ENCODE data around the gene FAM170B. TPM values are rescaled to one million over a fixed set of nuclear protein-coding genes. Genes with fewer than 3 reads are reported as not detected.

The FAM170B gene
- total RNA-seq, 4 donors from 2014 or later: not detected

GRCh38 chr10:49151481-49151880 lies 17.7 kb upstream of the FAM170B start:
- DNase-seq (ENCODE audit: extremely low spot score): no peak
- H3K4me1 ChIP-seq: no peaks in the 10 kb centered on the region
- 78% methylated on average over 1 of the region's 1 CpG for WGBS
- H3K36me3 ChIP-seq: peaks cover 0 to under 1% (median 0%) of the 10 kb centered on the region in 4 donors
- no peak overlapping the region for H3K4me3 ChIP-seq
- intact Hi-C loops (cut with DNase I): no loop called here
- H3K9me3 ChIP-seq: peaks cover 0 to 17% (median 7%) of the 10 kb centered on the region in 4 donors
- peaks cover 0 to 16% (median 0%) of the 10 kb centered on the region in 4 donors for H3K27me3 ChIP-seq
- no peak overlapping the region for H3K27ac ChIP-seq (replicated peaks in 1 of 4)
- no peak for TF ChIP-seq POLR2AphosphoS5 (IDR thresholded peaks at IDR 0.05)
- no peak for TF ChIP-seq POLR2A (IDR thresholded peaks at IDR 0.05; ENCODE audit: low read depth)
- TF ChIP-seq EP300 (IDR thresholded peaks at IDR 0.05): no peak
- no peak for TF ChIP-seq CTCF (IDR thresholded peaks at IDR 0.05)

DNA sequence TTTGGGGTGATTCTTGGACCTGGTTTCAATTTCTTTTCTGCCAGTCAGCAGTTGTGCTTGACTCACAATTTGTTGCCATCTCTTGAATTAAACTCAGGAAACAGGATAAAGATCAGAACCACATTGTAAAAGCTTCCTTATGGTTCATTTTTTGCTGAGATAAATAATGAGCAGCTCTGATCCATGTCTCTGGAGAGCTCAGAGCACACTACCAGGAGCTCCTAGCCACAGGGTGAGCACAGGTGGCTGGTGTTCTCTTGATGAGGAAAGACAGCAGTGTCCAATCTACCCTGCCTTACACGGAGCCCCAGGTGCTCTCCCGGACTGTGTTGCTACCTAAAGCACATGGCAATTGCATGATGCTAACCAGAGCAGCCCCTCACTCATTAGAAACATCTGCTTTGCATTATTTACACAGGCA lies 17.2 kb upstream of the FAM170B start:
- no peak for TF ChIP-seq CTCF (IDR thresholded peaks at IDR 0.05)
- intact Hi-C loops (cut with DNase I): no loop called here
- no peak overlapping the region for H3K27ac ChIP-seq (replicated peaks in 1 of 4)
- WGBS: 44% methylated on average over 2 of the region's 2 CpGs
- no peak for DNase-seq (ENCODE audit: extremely low spot score)
- no peaks in the 10 kb centered on the region for H3K36me3 ChIP-seq
- H3K4me1 ChIP-seq: no peaks in the 10 kb centered on the region
- H3K27me3 ChIP-seq: peaks cover 0 to 16% (median 0%) of the 10 kb centered on the region in 4 donors
- H3K4me3 ChIP-seq: no peak overlapping the region
- H3K9me3 ChIP-seq: peaks cover 0 to 17% (median 7%) of the 10 kb centered on the region in 4 donors

GRCh38 chr10:49150426-49150825 lies 16.6 kb upstream of the FAM170B start:
- WGBS: 76% methylated on average over 5 of the region's 5 CpGs
- Histone ChIP-seq H3K4me3 (no peak overlapping the region), H3K36me3 (no peaks in the 10 kb centered on the region), H3K27ac (replicated peaks in 1 of 4) (no peak overlapping the region), H3K27me3 (peaks cover 0 to 16% (median 0%) of the 10 kb centered on the region in 4 donors), H3K9me3 (peaks cover 0 to 17% (median 7%) of the 10 kb centered on the region in 4 donors), H3K4me1 (no peaks in the 10 kb centered on the region)
- intact Hi-C loops (cut with DNase I): no loop called here
- no peak for DNase-seq (ENCODE audit: extremely low spot score)
- no peak for TF ChIP-seq EP300 (IDR thresholded peaks at IDR 0.05)

DNA sequence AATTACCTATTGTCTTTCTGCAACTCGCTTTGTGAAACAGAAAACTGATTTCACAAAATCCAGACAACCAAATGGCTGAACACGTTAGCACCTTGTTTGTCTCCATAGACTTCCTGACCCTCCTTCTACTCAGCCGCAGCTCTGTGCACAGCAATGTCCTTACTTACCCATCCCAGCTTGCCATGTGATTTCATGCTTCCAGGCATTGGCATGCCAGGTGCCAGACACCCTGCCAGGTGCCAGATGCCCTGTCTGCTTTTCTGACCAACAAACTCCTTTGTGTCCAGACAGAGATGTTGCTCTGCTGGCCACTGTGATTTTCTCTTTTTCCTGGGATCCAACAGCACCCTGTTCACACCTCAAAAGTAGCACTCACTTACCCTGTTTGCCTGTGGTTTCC lies 16.1 kb upstream of the FAM170B start:
- DNase-seq (ENCODE audit: extremely low spot score): no peak
- intact Hi-C loops (cut with DNase I): no loop called here
- H3K27me3 ChIP-seq: peaks cover 0 to 16% (median 0%) of the 10 kb centered on the region in 4 donors
- H3K4me1 ChIP-seq: no peaks in the 10 kb centered on the region
- 90% methylated on average over 3 of the region's 3 CpGs for WGBS
- no peak for TF ChIP-seq POLR2A (IDR thresholded peaks at IDR 0.05; ENCODE audit: low read depth)
- TF ChIP-seq EP300 (IDR thresholded peaks at IDR 0.05): no peak
- TF ChIP-seq CTCF (IDR thresholded peaks at IDR 0.05): no peak
- TF ChIP-seq POLR2AphosphoS5 (IDR thresholded peaks at IDR 0.05): no peak
- no peak overlapping the region for H3K27ac ChIP-seq (replicated peaks in 1 of 4)
- peaks cover 0 to 17% (median 7%) of the 10 kb centered on the region in 4 donors for H3K9me3 ChIP-seq
- H3K4me3 ChIP-seq: no peak overlapping the region
- no peaks in the 10 kb centered on the region for H3K36me3 ChIP-seq

DNA sequence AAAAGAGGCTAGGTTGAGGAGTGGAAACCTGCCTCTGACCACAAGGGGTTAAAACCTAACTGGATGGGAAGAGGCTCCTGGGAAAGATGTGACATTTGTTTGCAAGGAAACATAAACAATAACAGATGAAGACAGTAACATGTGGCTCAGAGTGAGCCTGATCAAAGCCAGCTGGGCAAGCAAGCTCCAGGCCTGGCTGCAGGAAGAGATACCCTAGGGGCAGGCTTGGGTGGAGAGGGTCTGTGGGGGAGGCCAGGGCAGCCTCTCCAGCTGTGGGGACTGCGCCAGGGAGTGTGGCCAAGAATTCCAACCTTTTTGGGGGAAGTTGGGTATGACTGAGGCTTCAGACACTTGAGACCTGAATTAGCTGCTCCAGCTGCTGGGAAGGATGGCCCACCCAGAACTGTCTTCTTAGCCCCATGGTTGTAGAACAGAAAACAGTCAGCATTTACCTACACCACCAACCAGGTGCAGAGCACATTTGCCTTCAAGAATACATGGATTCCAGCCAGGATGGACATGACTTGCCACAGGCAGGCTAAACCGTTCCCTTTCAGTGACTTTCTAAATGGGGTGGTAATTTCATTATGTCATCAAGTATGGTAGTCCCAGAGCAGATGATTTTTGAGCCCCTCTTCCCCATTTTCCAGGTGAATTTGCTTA lies 10.4 kb upstream of the FAM170B start:
- intact Hi-C loops (cut with DNase I): no loop called here

More for the DNA sequence above, 10.4 kb upstream of the FAM170B start:
- Histone ChIP-seq H3K27me3 (no peaks in the 10 kb centered on the region), H3K27ac (replicated peaks in 1 of 4) (no peak overlapping the region), H3K36me3 (no peaks in the 10 kb centered on the region), H3K9me3 (peaks cover 0 to 17% (median 7%) of the 10 kb centered on the region in 4 donors), H3K4me1 (peaks cover 0 to 14% (median 8%) of the 10 kb centered on the region in 4 donors), H3K4me3 (no peak overlapping the region)
- no peak for TF ChIP-seq POLR2AphosphoS5 (IDR thresholded peaks at IDR 0.05)
- TF ChIP-seq CTCF (IDR thresholded peaks at IDR 0.05): no peak
- no peak for TF ChIP-seq EP300 (IDR thresholded peaks at IDR 0.05)
- TF ChIP-seq POLR2A (IDR thresholded peaks at IDR 0.05; ENCODE audit: low read depth): no peak
- WGBS: 58% methylated on average over 2 of the region's 2 CpGs
- DNase-seq (ENCODE audit: extremely low spot score): no peak

Measured in esophagus muscularis mucosa (tissue), 4 donors.